ENCODE measurements around the gene B4GALT2. TPM values are rescaled to one million over a fixed set of nuclear protein-coding genes. Genes with fewer than 3 reads are reported as not detected.
A peak's percentile ranks its signal among the peaks of the same experiment; 100 is the strongest.

B4GALT2 gene
- total RNA-seq, 8 experiments from 2014 or later, result 36.6 to 83.3 (median 54.3) TPM

DNA sequence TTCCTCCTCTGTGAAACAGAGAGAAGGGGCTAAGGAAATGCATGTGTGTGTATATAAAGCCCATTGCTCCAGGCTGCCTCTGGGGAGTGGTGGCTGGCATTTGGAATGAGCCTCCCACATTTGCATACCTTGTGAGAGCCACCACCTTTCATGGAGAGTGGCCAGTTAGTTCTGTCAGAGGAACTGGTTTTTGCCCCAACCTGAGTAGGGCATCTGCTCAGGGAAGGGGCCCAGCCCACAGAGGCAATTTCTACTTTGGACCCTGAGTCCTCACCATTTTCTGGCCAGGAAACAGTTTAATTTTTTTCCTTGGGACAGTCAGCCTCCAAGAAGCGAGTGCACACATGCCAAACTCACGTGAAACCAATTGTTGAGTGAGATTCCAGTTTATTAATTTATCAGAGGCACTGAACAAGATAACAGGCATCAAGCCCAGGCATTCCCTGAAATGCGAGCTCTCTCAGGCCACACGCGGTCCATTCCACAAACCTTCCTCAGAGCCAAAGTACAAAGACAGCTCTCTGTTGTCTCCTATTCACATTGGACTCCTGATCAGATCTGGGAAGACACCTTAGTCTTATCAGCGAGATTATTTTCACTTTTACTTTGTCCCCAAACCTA lies 53.3 kb downstream of the B4GALT2 start:
- H3K27ac ChIP-seq, result peak overlapping the region in 1 of 2 donors; percentile 88

DNA sequence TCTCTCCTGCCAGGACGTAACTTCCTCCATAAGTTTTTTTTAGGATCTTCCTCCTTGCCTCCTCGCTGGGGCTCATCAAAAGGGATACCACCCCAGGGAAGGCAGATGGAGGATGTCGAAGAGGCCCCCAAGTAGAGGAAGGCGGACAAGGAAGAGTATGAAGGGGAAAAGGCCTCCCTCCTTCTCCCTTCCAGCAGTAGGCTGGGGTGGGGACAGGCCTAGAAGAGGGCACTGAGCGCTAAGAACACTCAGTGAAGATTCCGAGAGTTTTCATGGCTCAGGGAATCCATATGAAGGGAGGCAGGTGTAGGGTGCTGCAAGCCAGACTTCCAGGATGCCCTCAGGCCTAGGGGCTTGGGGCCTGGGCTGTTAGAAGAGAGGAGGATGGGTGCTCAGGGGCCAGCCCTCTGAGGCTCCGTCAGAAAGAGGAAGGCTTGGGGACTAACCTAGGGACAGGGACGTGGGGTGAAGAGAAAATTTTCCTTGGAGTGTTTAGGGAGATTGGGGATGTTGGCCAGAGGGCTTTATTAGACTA lies 54.1 kb downstream of the B4GALT2 start:
- in situ Hi-C loops (cut with MboI; ENCODE audit: low pct_unique_long_range_greater_than_20kb in 2 of 9, low sequenced_read_pairs in 9 of 9, unreplicated experiment in 9 of 9), result loop anchor here in 3 of 9 experiments (25.0 kb wide), 1 partner anchor 271 kb away; no protein-coding TSS in a partner anchor
- WGBS, 10 experiments, result 83 to 100% (median 89%) methylated on average over 1 to 8 of the region's 8 CpGs; no CpG with 5 or more reads in 3 of the 10 experiments
- Histone ChIP-seq H3K4me3 (no peak overlapping the region), H3K4me1 (replicated peaks in 1 of 2) (peaks cover 38 to 40% of the 10 kb centered on the region in 2 donors), H3K27ac (no peak overlapping the region)
- no peak for ATAC-seq (replicated peaks in 6 of 8)

More for the DNA sequence above, 53.3 kb downstream of the B4GALT2 start:
- in situ Hi-C loops (cut with MboI; ENCODE audit: low pct_unique_long_range_greater_than_20kb in 2 of 9, low sequenced_read_pairs in 9 of 9, unreplicated experiment in 9 of 9), result loop anchor here in 3 of 9 experiments (25.0 kb wide), 1 partner anchor 270 kb away; no protein-coding TSS in a partner anchor
- ATAC-seq (replicated peaks in 6 of 8), result no peak
- Histone ChIP-seq H3K4me1 (replicated peaks in 1 of 2) (peaks cover 32 to 36% of the 10 kb centered on the region in 2 donors), H3K4me3 (peak overlapping the region in 4 of 5 donors; percentile 61 to 83 (median 78))
- 64 to 92% (median 85%) methylated on average over 4 to 6 of the region's 6 CpGs; no CpG with 5 or more reads in 5 of the 10 experiments for WGBS, 10 experiments

DNA sequence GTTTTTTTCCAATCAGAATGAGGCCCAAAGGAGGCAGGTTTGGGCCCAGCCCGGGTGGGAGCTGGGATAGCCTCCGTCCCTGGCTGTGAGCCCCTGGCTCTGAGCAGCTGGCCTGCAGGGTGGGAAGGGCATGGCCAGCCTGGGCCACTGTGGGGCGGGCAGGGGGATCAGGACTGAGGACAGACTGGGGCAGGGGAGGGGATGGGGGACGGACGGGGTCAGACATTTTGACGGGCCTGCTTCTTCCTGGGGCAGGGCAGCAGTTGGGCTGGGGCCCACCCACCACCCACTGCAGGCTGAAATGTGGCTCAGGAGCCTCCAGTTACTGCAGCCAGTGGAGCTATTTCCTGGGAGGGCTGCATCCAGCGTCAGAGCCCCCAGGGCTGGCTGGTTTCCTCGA lies 54.7 kb downstream of the B4GALT2 start:
- in situ Hi-C loops (cut with MboI; ENCODE audit: low pct_unique_long_range_greater_than_20kb in 2 of 9, low sequenced_read_pairs in 9 of 9, unreplicated experiment in 9 of 9), result loop anchor here in 3 of 9 experiments (25.0 kb wide), 1 partner anchor 271 kb away; no protein-coding TSS in a partner anchor
- Histone ChIP-seq H3K4me1 (replicated peaks in 1 of 2) (peaks cover 37 to 39% of the 10 kb centered on the region in 2 donors), H3K4me3 (no peak overlapping the region), H3K27ac (no peak overlapping the region)
- 35 to 80% (median 40%) methylated on average over 1 to 2 of the region's 8 CpGs; no CpG with 5 or more reads in 7 of the 10 experiments for WGBS, 10 experiments
- ATAC-seq (replicated peaks in 6 of 8), result no peak

GRCh38 chr1:44034423-44034822 lies 55.4 kb downstream of the B4GALT2 start:
- Histone ChIP-seq H3K27ac (no peak overlapping the region), H3K4me1 (replicated peaks in 1 of 2) (peaks cover 31 to 32% of the 10 kb centered on the region in 2 donors), H3K4me3 (no peak overlapping the region)
- in situ Hi-C loops (cut with MboI; ENCODE audit: low pct_unique_long_range_greater_than_20kb in 2 of 9, low sequenced_read_pairs in 9 of 9, unreplicated experiment in 9 of 9), result loop anchor here in 3 of 9 experiments (25.0 kb wide), 1 partner anchor 272 kb away; no protein-coding TSS in a partner anchor
- 82 to 100% methylated on average over 1 to 2 of the region's 4 CpGs; no CpG with 5 or more reads in 8 of the 10 experiments for WGBS, 10 experiments
- no peak for ATAC-seq (replicated peaks in 6 of 8)

DNA sequence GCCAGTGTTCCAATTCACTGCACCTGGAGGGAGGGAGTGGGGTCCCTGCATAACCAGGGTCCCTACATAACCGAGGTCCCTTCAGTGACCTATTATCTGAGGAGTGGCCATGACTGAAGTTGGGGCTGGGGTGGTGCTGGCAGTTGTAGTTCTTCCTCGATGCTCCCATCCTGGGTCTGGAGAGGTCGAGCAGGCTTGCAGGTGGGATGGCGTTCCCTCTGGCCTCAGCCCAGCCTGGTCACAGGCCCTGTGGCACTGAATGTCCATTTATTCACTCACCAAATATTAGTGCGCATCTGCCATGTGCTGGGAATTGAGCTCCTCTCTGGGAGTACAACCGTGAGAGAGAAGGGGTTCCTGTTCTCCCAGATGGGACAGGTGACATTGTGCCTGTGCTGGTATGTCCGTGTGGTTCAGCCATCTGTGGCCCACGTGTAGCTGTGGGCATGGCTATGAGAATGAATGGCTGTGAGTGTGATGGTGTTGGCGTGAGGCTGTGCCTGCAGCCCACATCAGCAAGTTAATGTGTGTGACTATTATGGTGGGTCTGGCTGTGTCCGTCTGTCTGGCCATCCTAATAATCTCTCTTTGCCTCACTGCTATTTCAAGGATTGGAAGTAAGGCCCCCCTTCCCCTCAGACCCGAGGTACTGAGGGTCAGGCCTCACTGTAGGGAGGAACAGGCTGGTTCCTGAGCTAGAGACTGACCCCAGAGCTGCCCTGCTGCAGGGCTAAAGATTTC lies 56.1 kb downstream of the B4GALT2 start:
- in situ Hi-C loops (cut with MboI; ENCODE audit: low pct_unique_long_range_greater_than_20kb in 2 of 9, low sequenced_read_pairs in 9 of 9, unreplicated experiment in 9 of 9), result loop anchor here in 3 of 9 experiments (25.0 kb wide), 1 partner anchor 273 kb away; no protein-coding TSS in a partner anchor
- no peak overlapping the region for H3K27ac ChIP-seq

GRCh38 chr1:44035726-44036408 lies 56.9 kb downstream of the B4GALT2 start:
- 40 to 83% (median 75%) methylated on average over 1 to 7 of the region's 8 CpGs; no CpG with 5 or more reads in 5 of the 10 experiments for WGBS, 10 experiments
- H3K4me3 ChIP-seq, result no peak overlapping the region
- H3K4me1 ChIP-seq (replicated peaks in 1 of 2), result peaks cover 31% of the 10 kb centered on the region in 2 donors
- ATAC-seq (replicated peaks in 6 of 8), result peak in 2 of 8 experiments; percentile 4
- in situ Hi-C loops (cut with MboI; ENCODE audit: low pct_unique_long_range_greater_than_20kb in 2 of 9, low sequenced_read_pairs in 9 of 9, unreplicated experiment in 9 of 9), result loop anchor here in 3 of 9 experiments (25.0 kb wide), 1 partner anchor 274 kb away; no protein-coding TSS in a partner anchor
- peak overlapping the region in 1 of 2 donors; percentile 7 for H3K27ac ChIP-seq

More for the DNA sequence above, 56.1 kb downstream of the B4GALT2 start:
- WGBS, 10 experiments, result 34 to 98% (median 84%) methylated on average over 2 to 8 of the region's 11 CpGs; no CpG with 5 or more reads in 4 of the 10 experiments
- H3K4me3 ChIP-seq, result no peak overlapping the region
- no peak for ATAC-seq (replicated peaks in 6 of 8)
- peaks cover 31% of the 10 kb centered on the region in 2 donors for H3K4me1 ChIP-seq (replicated peaks in 1 of 2)

DNA sequence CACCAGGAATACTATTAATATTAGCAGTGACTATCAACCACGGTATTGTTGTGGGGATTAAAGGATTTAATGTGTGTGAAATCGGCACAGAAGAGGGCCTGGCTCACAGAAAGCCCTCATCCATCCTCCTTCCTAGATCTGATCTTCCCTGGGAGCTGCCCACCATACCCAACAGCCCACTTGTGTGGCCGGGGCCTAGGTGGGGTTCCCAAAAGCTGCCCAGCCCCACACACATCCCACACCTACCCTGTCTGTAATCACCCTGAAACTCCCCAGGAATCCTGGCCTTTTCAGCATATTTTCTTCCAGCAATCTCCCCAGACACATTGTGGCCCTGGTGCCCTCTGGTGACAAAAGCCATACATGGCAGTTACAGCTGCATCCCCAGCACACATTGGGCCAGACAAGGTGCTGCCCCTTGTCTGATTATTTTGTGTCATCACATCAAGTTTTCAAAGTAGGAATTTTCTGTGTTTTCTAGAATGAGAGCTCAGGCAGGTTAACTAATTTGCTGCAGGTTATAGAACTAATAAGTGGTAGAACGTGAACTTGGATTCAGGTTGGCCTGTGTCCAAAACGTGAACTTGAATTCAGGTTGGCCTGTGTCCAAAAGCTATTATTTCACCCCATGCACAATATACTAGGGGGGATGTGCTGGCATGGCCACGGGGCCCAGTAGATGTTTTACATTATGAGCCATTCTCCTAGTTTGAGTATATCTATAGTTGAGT lies 57.6 kb downstream of the B4GALT2 start:
- WGBS, 10 experiments, result 0 to 100% (median 20%) methylated on average over 1 to 6 of the region's 6 CpGs; no CpG with 5 or more reads in 1 of the 10 experiments
- peak; percentile 64 to 84 (median 70) for ATAC-seq (replicated peaks in 6 of 8)
- in situ Hi-C loops (cut with MboI; ENCODE audit: low pct_unique_long_range_greater_than_20kb in 2 of 9, low sequenced_read_pairs in 9 of 9, unreplicated experiment in 9 of 9), result loop anchor here in 3 of 9 experiments (25.0 kb wide), 1 partner anchor 274 kb away; no protein-coding TSS in a partner anchor
- no peak overlapping the region for H3K4me3 ChIP-seq
- peak overlapping the region; percentile 7 to 23 for H3K27ac ChIP-seq
- peaks cover 28 to 31% of the 10 kb centered on the region in 2 donors for H3K4me1 ChIP-seq (replicated peaks in 1 of 2)

DNA sequence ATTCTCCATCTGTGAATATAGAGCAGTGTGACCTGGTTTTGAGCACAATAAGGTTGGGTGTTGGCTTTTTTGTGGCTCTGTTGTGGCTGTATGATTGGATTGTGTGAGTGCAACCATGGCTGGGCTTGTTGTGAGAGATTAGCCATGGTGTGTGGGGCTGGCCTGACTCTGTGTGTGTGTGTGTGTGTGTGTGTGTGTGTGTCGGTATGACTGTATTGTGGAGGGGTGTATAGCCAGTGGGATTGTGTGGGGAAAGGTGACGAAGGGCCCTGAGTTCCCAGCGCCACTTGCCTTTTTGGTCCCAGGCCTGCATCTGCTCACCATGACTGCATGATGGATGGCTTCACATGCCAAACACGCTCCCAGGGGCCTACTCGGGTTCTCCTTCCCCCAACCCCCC lies 58.1 kb downstream of the B4GALT2 start:
- Histone ChIP-seq H3K27ac (peak overlapping the region in 1 of 2 donors; percentile 23), H3K4me3 (no peak overlapping the region), H3K4me1 (replicated peaks in 1 of 2) (peaks cover 22 to 25% of the 10 kb centered on the region in 2 donors)
- WGBS, 10 experiments, result 20 to 69% (median 38%) methylated on average over 1 to 5 of the region's 5 CpGs; no CpG with 5 or more reads in 3 of the 10 experiments
- in situ Hi-C loops (cut with MboI; ENCODE audit: low pct_unique_long_range_greater_than_20kb in 2 of 9, low sequenced_read_pairs in 9 of 9, unreplicated experiment in 9 of 9), result loop anchor here in 3 of 9 experiments (25.0 kb wide), 1 partner anchor 275 kb away; no protein-coding TSS in a partner anchor
- peak in 7 of 8 experiments; percentile 9 to 57 (median 45) for ATAC-seq (replicated peaks in 6 of 8)

- H3K4me1 ChIP-seq (replicated peaks in 1 of 2), result peaks cover 21 to 23% of the 10 kb centered on the region in 2 donors
- no peak overlapping the region for H3K27ac ChIP-seq
- H3K4me3 ChIP-seq, result no peak overlapping the region
- 67 to 100% (median 88%) methylated on average over 1 to 2 of the region's 2 CpGs; no CpG with 5 or more reads in 1 of the 10 experiments for WGBS, 10 experiments
- no peak for ATAC-seq (replicated peaks in 6 of 8)
- in situ Hi-C loops (cut with MboI; ENCODE audit: low pct_unique_long_range_greater_than_20kb in 2 of 9, low sequenced_read_pairs in 9 of 9, unreplicated experiment in 9 of 9), result loop anchor here in 3 of 9 experiments (25.0 kb wide), 1 partner anchor 277 kb away; no protein-coding TSS in a partner anchor
These were observed 60.1 kb downstream of the B4GALT2 start for GRCh38 chr1:44038876-44039657.

DNA sequence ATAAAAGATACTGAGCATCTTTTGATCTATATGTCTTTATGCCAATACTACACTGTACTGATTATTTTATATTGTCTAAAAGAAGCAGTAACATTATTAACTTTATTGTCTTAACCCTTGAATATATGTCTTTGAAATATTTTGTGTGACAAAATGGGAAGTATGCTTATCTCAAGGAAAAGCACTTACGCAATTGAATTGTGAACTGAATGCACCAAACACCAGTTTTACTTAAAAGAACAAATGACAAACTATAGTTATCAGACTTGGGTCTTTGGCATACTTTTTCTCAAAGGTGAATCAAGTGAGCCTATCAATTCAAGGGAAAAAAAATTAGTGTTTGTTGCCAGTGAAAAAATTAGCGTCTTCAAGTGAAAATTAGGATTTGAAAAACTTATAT lies 61.4 kb downstream of the B4GALT2 start:
- in situ Hi-C loops (cut with MboI; ENCODE audit: low pct_unique_long_range_greater_than_20kb in 2 of 9, low sequenced_read_pairs in 9 of 9, unreplicated experiment in 9 of 9), result loop anchor here in 3 of 9 experiments (25.0 kb wide), 1 partner anchor 278 kb away; no protein-coding TSS in a partner anchor
- peaks cover 21 to 23% of the 10 kb centered on the region in 2 donors for H3K4me1 ChIP-seq (replicated peaks in 1 of 2)
- no peak overlapping the region for H3K4me3 ChIP-seq
- ATAC-seq (replicated peaks in 6 of 8), result no peak
- 86 to 100% (median 94%) methylated on average over 1 to 2 of the region's 2 CpGs for WGBS, 10 experiments
- no peak overlapping the region for H3K27ac ChIP-seq
